ENCODE data around the gene VPS8.

The VPS8 gene

DNA sequence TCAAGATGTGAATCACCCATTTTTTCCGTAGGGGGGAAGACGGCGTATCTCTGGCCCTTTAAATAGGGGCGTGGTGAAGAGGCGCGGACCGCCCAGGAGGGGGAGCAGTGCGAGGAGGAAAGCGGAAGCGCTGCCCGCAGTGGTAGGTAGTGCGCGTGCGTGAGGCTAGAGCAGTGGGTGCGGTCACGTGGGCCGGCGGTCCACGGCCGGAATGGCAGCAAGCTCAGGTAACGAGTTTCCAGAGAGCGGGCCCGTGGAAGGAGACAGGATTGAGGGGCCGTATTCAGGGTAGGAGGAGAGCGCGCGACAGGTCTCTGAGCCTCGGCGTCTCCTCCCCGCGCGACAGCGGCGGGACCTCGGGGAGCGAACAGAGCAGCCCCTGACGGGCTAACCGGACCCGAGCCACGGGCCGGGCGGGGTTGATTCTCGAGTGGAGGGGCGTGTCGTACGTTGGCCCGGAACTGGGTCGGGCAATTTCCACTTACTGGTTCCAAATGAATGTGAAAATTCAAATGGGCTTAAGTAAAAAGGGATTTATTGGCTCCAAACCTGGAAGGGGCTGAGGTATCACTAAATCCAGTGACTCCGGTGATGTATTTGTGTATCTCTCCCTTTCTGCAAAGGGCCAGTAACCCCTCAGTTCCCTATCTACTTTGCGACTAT is at the start of gene VPS8:
Gene VPS8, plus strand, starts transcription at position 168 of the 663 bp plus-strand sequence. CDS start 12,467 bp downstream, outside the sequence.
- DNase-seq (ENCODE audit: low read depth): peak; percentile 94

DNA sequence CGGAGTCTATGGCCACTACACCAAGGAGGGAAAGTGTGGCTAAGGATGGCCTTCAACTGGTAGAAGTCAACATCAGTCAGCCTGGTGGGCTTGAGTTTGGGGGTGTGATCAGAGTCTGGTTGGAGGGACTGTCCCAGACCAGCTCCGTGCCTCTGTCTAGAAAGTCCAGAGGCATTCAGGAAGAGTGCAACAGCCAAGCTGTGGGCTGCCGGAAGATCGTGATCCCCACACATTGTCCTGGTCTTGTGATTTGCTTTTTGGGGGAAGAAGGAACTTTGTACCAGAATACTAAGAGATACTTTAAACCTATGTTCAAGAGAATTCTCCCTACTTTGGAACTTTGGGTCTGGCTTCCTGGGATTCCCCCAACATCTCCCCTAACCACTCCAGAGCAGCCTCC is 47.8 kb upstream of the VPS8 start:
- no peak for DNase-seq (ENCODE audit: low read depth)

- no peak for DNase-seq (ENCODE audit: low read depth)
Measured at GRCh38 chr3:184765047-184765729, 46.8 kb upstream of the VPS8 start.

DNA sequence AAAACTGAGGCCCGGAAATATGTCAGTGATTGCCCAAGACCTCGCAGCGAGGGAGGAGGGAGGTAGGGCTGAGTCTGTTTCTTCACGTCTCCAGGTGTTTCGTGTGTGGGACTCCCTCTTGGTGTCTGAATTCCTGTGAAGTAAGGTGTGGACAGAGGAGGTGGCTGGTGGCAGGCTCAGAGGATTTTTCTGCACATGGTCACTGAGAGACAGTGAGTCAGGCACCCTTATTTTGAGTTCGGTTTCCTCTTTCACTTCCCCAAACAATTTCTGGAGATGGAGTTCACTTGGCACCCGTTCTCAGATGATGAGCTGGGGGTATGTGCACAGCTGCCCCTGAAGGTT is 46.3 kb upstream of the VPS8 start:
- DNase-seq (ENCODE audit: low read depth): no peak

GRCh38 chr3:184766555-184767261 is 45.3 kb upstream of the VPS8 start:
- no peak for DNase-seq (ENCODE audit: low read depth)

DNA sequence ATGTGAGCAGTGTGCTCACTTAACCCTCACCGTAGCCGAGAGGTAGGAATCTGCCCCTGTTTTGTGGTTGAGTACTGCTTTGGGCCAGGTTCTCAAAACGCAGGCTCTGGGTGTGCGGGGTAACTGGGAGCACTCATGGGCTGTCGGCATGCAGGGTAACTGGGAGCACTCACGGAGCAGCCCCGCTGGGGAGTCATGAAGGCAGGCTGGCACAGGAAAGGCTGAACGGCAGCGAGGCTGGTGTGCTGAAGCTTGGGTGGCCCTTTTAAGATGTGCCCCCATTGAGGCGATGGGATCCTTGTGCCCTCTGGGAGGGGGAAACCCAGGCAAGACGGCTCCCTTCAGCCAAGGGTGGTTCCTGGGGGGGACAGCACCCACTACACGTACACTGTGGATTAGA is 44.6 kb upstream of the VPS8 start:
- DNase-seq (ENCODE audit: low read depth): no peak

DNA sequence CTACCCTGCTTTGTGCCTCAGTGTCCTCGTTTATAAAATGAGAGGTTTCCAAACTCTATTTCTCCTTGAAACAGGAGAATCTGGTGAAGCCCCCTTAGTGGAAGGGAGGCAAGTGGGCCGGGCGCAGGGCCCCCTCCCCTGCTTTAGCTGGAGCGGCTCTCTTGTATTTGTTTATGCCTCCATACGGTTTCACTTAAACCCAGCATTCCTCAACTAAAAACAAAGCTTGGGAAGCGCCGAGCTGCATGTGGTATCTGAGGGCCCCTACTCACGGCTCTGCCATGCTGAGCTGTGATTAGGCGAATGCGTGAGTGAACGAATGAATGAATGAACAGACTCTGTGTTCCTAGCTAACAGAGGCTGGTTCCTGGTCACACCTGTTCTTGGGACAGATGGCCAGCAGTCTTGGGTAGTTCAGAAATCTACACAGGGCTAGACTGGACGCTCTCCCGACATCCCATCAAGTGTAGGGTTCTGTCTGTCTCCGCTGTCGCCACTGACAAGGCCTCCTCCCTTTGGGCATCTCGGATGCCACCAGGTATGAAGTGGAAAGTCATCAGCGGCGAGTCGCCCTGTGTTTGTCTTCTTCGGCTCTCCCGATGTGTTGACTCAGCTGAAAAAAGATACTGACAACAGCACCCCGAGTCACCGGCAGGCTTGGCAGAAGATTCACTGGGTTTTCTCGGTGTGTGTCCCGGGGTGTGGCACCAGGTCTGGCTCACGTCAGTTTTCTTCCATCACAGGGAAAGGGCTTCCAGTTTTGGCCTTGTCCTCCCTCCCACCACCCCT is 42.4 kb upstream of the VPS8 start:
- DNase-seq (ENCODE audit: low read depth): no peak

DNA sequence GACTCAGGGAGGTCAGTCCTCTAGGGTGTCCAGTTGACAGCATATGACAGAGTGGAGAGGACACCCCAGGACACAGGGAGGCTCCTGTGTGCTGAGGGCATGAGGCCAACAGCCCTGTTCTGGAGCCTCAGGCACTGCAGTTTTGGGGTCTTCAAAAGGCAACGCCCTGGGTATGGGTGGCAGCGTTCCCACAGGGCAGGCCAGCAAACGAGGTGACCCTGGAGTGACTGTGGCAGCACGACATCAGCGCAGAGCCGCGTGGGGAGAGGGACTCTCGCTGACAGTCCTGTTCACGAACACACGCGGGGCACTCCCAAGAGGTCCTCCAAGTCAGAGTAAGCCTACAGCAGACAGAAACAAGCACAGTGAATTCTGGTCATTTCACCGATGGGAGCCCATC is 41.4 kb upstream of the VPS8 start:
- no peak for DNase-seq (ENCODE audit: low read depth)

DNA sequence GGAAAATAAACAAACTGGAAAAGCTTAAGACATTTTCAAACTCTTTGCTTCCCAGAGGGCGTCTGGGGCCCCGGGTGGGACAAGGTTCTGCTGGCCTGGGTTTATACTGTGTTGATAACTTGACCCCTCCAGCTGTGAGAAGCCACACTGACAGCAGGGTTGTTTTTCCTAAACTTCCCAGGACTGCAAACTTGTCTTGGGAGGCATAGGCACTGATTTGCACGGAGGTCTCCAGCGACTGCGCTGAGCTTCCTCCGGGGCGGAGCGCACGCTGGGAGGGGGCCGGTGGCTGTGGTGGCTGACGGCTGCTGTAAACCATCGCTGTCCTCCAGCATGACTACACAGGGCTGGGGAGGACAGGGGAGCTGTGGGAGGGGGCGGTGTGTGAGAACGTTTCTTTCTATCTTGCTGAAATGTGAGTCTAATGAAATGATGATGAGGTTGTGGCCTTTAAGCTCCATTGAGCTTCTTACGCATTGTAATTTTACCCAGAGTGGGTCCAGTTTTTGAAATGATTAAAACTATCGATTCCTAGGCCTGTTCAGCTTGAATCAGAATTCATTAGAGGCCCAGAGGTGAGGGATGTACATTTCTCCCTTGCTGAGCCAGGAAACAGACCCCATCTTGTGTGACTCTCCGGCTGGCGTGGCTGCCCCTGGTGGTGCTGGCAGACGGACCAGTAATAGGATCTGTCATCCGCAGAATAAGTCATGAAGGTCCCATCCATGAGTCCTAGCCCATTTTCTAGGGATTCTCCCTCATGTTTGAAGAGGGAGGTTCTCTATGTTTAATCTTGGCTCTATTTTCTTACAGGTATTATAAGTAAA is 40.5 kb upstream of the VPS8 start:
- DNase-seq (ENCODE audit: low read depth): no peak

- DNase-seq (ENCODE audit: low read depth): no peak
Measured at GRCh38 chr3:184772667-184773272, 39.2 kb upstream of the VPS8 start.

DNA sequence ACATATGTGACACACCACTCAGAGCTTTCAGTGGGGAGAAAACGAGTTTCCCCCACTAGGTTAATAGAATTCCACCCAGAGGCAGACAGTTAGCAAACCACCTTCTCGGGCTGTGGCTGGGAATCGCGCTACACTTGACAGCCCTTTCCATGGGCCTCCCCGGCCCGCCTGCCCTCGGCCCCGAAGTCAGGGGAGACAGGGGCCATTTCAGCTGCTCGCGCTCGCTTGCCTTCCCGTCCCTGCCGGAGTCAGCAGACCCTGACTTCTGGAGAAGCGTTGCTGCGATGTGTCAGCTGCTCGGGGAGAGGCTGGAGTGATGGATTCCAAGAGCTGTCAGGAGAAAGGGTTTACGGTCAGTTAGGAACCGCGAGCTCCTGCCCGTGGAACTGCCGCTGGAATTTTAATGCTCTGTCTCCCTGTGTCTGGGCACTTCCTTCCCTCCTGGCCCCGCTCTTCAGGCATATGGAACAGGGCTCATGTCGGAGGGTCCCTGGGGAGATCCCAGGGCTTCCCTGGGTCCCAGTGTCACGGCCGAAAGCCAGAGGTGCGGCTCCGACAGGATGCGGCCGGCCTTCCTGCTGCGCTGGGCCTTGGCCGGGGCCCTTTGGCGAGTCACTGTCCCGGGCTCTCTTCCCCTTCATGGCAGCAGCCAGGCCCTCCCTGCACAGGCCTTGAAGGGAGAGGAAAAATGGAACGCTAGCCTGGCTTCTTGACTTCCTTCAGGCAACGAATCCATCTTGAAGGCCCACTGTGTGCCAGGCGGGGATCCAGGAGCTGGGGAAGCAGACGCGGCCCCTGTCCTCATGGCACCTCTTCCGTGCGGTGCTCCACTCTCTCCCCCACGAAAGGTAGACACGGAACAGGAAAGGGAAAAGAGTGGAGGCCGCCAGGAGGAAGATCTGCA is 38.4 kb upstream of the VPS8 start:
- no peak for DNase-seq (ENCODE audit: low read depth)

GRCh38 chr3:184776916-184777315 is 35.0 kb upstream of the VPS8 start:
- DNase-seq (ENCODE audit: low read depth): no peak

DNA sequence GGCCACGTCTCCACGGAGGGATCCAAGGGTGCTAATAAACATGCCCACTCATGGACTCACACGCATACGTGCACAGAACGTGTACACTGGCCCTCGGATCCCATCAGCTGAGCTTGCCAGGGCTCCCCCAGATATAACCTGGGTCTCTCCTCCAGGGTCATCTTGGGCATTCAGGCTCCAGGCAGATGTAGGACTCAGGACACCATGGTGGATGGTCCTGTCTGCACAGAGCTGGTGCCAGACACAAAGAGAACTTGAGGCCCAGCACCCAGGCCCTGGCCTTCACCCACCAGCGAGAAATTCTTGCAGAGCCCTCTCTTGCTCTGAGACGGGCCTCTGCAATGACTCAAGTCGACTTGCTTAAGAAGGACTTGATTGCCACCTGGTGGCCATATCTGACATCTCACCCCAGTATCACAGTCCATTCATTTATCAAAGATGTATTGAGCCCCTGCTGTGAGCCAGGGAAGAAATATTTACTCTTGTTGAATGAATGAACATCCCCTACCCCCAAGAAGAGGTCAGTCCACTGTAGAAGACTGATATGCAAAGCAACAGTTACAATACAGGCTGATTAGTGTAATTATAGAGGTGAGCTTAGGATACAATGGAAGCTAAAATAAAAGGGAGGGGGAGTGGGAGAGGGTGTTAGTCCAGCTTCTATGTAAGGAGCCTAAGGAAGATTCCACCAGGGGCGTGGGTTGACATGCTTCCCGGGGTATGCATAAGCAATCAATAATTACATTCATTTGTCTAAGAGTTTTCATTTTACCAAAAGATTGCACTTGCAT is 34.2 kb upstream of the VPS8 start:
- DNase-seq (ENCODE audit: low read depth): peak; percentile 69

- no peak for DNase-seq (ENCODE audit: low read depth)
Measured at GRCh38 chr3:184778426-184779332, 33.3 kb upstream of the VPS8 start.

- DNase-seq (ENCODE audit: low read depth): no peak
Measured at GRCh38 chr3:184780981-184781515, 30.9 kb upstream of the VPS8 start.

DNA sequence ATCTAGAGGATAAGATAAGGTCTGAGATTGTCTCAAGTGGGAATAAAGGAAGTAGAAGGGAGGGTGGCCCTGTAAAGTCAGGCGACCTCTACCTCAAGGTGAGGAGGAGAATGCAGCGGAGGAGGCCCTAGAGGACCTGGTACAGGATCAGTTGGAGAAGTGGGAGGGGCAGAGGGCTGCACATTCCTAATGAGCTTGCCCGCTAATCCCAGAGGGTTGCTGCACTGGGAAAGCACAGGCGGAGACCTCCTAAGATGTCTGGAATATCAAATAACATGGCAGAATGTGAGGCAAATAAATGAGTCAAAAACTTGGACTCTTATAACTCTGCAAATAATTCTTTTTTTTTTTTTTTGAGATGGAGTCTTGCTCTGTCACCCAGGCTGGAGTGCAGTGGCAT is 30.2 kb upstream of the VPS8 start:
- DNase-seq (ENCODE audit: low read depth): no peak

GRCh38 chr3:184783319-184783718 is 28.6 kb upstream of the VPS8 start:
- no peak for DNase-seq (ENCODE audit: low read depth)

Measured in activated T-cell treated with anti-CD3 and anti-CD28 coated beads for 48 hours (primary cell).